ENCODE measurements around the gene MYH11. TPM values are rescaled to one million over a fixed set of nuclear protein-coding genes. Genes with fewer than 3 reads are reported as not detected.
"Not testable (repeated sequence)": the region's sequence is repeated elsewhere in the genome, so short reads cannot be mapped to it uniquely, and the experiment has no call there.

The MYH11 gene
- total RNA-seq, 1 experiment from 2014 or later: not detected

GRCh38 chr16:15694499-15694898, 162.3 kb downstream of the MYH11 start:
- no peak overlapping the region for H3K4me3 ChIP-seq (ENCODE audit: low read depth, low read length)
- H3K4me3 Mint-ChIP-seq (ENCODE audit: unreplicated experiment): no peak overlapping the region
- H3K27me3 Mint-ChIP-seq (ENCODE audit: insufficient read depth, unreplicated experiment): no peaks in the 10 kb centered on the region
- TF ChIP-seq, protein P1, sequence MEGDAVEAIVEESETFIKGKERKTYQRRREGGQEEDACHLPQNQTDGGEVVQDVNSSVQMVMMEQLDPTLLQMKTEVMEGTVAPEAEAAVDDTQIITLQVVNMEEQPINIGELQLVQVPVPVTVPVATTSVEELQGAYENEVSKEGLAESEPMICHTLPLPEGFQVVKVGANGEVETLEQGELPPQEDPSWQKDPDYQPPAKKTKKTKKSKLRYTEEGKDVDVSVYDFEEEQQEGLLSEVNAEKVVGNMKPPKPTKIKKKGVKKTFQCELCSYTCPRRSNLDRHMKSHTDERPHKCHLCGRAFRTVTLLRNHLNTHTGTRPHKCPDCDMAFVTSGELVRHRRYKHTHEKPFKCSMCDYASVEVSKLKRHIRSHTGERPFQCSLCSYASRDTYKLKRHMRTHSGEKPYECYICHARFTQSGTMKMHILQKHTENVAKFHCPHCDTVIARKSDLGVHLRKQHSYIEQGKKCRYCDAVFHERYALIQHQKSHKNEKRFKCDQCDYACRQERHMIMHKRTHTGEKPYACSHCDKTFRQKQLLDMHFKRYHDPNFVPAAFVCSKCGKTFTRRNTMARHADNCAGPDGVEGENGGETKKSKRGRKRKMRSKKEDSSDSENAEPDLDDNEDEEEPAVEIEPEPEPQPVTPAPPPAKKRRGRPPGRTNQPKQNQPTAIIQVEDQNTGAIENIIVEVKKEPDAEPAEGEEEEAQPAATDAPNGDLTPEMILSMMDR (IDR thresholded peaks at IDR 0.05; ENCODE audit: insufficient read depth in 1 of 2, low read depth in 1 of 2, low read length in 1 of 2, severe bottlenecking in 1 of 2, unreplicated experiment in 1 of 2): no peak
- no peaks in the 10 kb centered on the region for H3K27me3 ChIP-seq (replicated peaks; ENCODE audit: control insufficient read depth, insufficient read depth, low read length)
- ChIA-PET POLR2A (no interaction called here), CTCF (interaction anchor here (0.7 kb wide), 1 partner anchor 60 kb away, joined by 5 read pairs; no protein-coding TSS in a partner anchor)
- no peaks in the 10 kb centered on the region for H3K4me1 Mint-ChIP-seq (ENCODE audit: low read depth, unreplicated experiment)
- no peak for DNase-seq
- no peaks in the 10 kb centered on the region for H3K9me3 ChIP-seq
- no peaks in the 10 kb centered on the region for H3K4me1 ChIP-seq
- no peak overlapping the region for H3K27ac Mint-ChIP-seq (ENCODE audit: unreplicated experiment)
- peaks cover 2% of the 10 kb centered on the region; the same call in 1 of the 2 replicates for H3K36me3 ChIP-seq (ENCODE audit: control insufficient read depth, insufficient read depth, low read length)
- intact Hi-C loops (cut with micrococcal nuclease; ENCODE audit: unreplicated experiment): no loop called here
- no peaks in the 10 kb centered on the region for H3K9me3 Mint-ChIP-seq (ENCODE audit: unreplicated experiment)
- no TSS peak for BruUV-seq (replicated peaks)
- H3K36me3 Mint-ChIP-seq (ENCODE audit: insufficient read depth, unreplicated experiment): peaks cover 70% of the 10 kb centered on the region

DNA sequence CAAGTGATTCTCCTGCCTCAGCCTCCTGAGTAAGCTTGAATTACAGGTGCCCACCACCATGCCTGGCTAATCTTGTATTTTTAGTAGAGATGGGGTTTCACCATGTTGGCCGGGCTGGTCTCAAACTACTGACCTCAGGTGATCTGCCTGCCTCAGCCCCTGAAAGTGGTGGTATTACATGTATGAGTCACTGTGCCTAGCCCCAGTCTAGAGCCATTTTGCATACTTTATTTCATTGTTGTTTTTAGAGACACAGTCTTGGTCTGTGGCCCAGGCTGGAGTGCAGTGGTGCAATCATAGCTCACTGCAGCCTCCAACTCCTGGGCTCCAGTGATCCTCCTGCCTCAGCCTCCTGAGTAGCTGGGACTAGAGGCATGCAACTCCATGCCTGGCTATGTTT, 164.3 kb downstream of the MYH11 start:
- H3K4me3 Mint-ChIP-seq (ENCODE audit: unreplicated experiment); H3K27me3 ChIP-seq (replicated peaks; ENCODE audit: control insufficient read depth, insufficient read depth, low read length); H3K27ac Mint-ChIP-seq (ENCODE audit: unreplicated experiment); H3K9me3 ChIP-seq; POLR2A ChIA-PET; intact Hi-C loops (cut with micrococcal nuclease; ENCODE audit: unreplicated experiment); H3K4me1 Mint-ChIP-seq (ENCODE audit: low read depth, unreplicated experiment); BruUV-seq (replicated peaks); H3K27me3 Mint-ChIP-seq (ENCODE audit: insufficient read depth, unreplicated experiment); H3K4me3 ChIP-seq (ENCODE audit: low read depth, low read length); H3K4me1 ChIP-seq; CTCF ChIA-PET; H3K36me3 ChIP-seq (ENCODE audit: control insufficient read depth, insufficient read depth, low read length); H3K9me3 Mint-ChIP-seq (ENCODE audit: unreplicated experiment); DNase-seq: not testable (repeated sequence)
- H3K36me3 Mint-ChIP-seq (ENCODE audit: insufficient read depth, unreplicated experiment): peaks cover 71% of the 10 kb centered on the region

DNA sequence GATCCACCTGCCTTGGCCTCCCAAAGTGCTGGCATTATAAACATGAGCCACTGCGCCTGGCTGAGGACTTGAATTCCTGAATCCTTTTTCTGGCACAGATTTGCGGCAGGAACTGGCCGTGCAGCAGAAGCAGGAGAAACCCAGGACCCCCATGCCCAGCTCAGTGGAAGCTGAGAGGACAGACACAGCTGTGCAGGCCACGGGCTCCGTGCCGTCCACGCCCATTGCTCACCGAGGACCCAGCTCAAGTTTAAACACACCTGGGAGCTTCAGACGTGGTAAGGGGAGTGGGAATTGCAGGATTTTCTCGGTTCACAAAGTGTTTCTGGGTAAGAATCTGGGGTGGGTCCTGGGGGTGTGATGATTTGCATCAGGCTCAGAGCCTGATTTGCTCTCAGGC, 165.8 kb downstream of the MYH11 start:
- Histone ChIP-seq H3K36me3 (ENCODE audit: control insufficient read depth, insufficient read depth, low read length) (no peaks in the 10 kb centered on the region), H3K27me3 (replicated peaks; ENCODE audit: control insufficient read depth, insufficient read depth, low read length) (no peaks in the 10 kb centered on the region), H3K9me3 (no peaks in the 10 kb centered on the region), H3K4me1 (no peaks in the 10 kb centered on the region), H3K4me3 (ENCODE audit: low read depth, low read length) (no peak overlapping the region)
- no TSS peak for BruUV-seq (replicated peaks)
- Mint-ChIP-seq H3K9me3 (ENCODE audit: unreplicated experiment) (no peaks in the 10 kb centered on the region), H3K27me3 (ENCODE audit: insufficient read depth, unreplicated experiment) (no peaks in the 10 kb centered on the region), H3K27ac (ENCODE audit: unreplicated experiment) (no peak overlapping the region), H3K4me3 (ENCODE audit: unreplicated experiment) (no peak overlapping the region), H3K36me3 (ENCODE audit: insufficient read depth, unreplicated experiment) (peaks cover 62% of the 10 kb centered on the region), H3K4me1 (ENCODE audit: low read depth, unreplicated experiment) (no peaks in the 10 kb centered on the region)
- intact Hi-C loops (cut with micrococcal nuclease; ENCODE audit: unreplicated experiment): no loop called here
- no peak for DNase-seq
- POLR2A ChIA-PET: no interaction called here
- CTCF ChIA-PET: no interaction called here
- TF ChIP-seq, protein P1 (IDR thresholded peaks at IDR 0.05; ENCODE audit: insufficient read depth in 1 of 2, low read depth in 1 of 2, low read length in 1 of 2, severe bottlenecking in 1 of 2, unreplicated experiment in 1 of 2): no peak

GRCh38 chr16:15690296-15690695, 166.5 kb downstream of the MYH11 start:
- intact Hi-C loops (cut with micrococcal nuclease; ENCODE audit: unreplicated experiment): no loop called here
- Mint-ChIP-seq H3K36me3 (ENCODE audit: insufficient read depth, unreplicated experiment) (peaks cover 62% of the 10 kb centered on the region), H3K4me3 (ENCODE audit: unreplicated experiment) (no peak overlapping the region), H3K9me3 (ENCODE audit: unreplicated experiment) (no peaks in the 10 kb centered on the region), H3K27ac (ENCODE audit: unreplicated experiment) (no peak overlapping the region), H3K4me1 (ENCODE audit: low read depth, unreplicated experiment) (no peaks in the 10 kb centered on the region), H3K27me3 (ENCODE audit: insufficient read depth, unreplicated experiment) (no peaks in the 10 kb centered on the region)
- TF ChIP-seq, protein P1 (IDR thresholded peaks at IDR 0.05; ENCODE audit: insufficient read depth in 1 of 2, low read depth in 1 of 2, low read length in 1 of 2, severe bottlenecking in 1 of 2, unreplicated experiment in 1 of 2): no peak
- no peaks in the 10 kb centered on the region for H3K36me3 ChIP-seq (ENCODE audit: control insufficient read depth, insufficient read depth, low read length)
- no peaks in the 10 kb centered on the region for H3K4me1 ChIP-seq
- H3K27me3 ChIP-seq (replicated peaks; ENCODE audit: control insufficient read depth, insufficient read depth, low read length): no peaks in the 10 kb centered on the region
- no TSS peak for BruUV-seq (replicated peaks)
- no peaks in the 10 kb centered on the region for H3K9me3 ChIP-seq
- ChIA-PET POLR2A (interaction anchor here (0.6 kb wide), 1 partner anchor 31 kb away, joined by 3 read pairs; no protein-coding TSS in a partner anchor), CTCF (no interaction called here)
- no peak for DNase-seq
- no peak overlapping the region for H3K4me3 ChIP-seq (ENCODE audit: low read depth, low read length)

Data from Caco-2 (cell line).